Fibroblast of skin of back (primary cell): ENCODE data around the gene NMRK1.

Experiments used
- DNase-seq: peaks from one replicate; pipeline ENCODE4 v3.0.0-alpha.2; 2013

Gene NMRK1

DNA sequence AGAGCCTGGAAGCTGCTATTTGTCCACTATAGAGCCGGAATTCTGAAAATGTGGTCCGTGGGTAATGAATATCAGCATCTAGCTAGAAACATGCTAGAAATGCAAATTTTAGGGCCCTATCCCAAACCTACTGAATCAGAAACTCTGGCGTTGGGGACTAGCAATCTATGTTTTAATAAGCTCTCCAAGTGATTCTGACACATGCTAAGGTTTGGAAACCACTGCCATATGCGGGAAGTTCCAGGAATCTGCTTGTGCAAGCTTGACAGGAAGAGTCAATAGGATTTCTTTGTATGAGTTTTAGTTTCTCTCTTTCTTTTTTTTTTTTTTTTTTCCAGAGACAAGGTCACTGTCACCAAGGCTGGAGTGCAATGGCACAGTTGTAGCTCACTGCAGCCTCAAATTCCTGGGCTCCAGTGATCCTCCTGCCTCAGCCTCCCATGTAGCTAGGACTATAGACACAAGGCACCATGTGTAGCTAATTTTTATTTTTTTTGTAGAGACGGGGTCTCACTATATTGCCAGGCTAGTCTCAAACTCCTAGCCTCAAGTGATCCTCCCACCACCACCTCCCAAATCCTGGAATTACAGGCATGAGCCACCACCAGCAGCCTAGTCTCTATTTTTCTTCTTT is 33.5 kb downstream of the NMRK1 start:
- no peak for DNase-seq

GRCh38 chr9:75053869-75054268 is 34.1 kb downstream of the NMRK1 start:
- DNase-seq, result no peak

DNA sequence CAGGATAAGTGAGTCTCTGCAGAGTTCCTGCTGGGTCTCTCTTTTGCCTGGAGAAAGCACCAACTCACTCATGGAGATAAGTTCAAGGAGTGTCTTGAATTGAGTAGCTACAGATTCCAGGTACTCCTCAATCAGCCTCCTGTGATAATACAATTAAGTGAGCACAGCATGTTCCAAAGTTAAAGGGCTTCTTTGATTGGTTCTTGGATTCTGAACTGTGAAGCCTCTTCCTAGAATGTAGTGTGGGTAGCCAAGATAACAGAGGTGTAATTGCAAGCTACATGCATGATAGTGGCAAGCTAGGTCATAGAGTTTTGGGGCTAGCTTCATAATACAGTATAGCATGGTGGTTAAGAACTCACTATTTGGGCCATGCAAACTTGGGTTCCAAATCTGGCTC is 36.7 kb downstream of the NMRK1 start:
- DNase-seq, result no peak

DNA sequence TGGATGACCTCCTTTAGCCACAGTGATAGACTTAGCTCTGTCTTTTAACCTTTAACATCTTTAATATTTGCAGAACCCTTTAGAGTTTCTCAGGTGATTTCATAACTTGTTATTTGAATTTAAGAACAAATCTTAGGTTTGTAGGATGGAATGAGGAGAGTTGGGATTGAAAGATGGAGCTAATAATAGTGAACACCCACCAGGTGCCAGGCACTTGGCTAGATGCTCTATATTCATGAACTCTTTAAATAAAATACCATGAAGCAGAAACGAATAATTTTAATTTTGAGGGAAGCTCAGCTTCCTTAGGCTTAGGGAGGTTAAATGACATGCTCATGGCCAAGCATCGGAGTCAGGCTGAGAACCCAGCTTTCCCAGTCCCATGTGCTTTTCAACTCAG is 40.4 kb downstream of the NMRK1 start:
- no peak for DNase-seq

- DNase-seq, result no peak
These were observed 41.1 kb downstream of the NMRK1 start for GRCh38 chr9:75046725-75047345.

DNA sequence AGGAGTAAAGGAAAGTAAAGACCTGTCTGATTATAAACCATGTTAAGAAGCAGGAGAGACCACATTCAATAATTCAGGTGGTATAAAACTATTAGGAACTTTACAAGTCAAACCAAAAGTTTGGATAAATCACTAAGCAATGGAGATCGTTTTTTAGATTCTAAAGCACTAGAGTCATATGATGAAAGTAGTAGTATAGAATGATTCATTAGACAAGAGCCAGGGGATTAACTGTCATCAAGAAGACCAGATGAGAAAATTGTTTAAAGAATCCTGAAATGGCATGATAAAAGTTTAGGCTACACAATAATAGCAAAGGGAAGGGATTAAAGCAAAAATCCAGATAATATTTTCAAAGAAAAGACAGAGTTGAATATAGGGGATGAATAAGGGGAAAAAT is 46.9 kb downstream of the NMRK1 start:
- DNase-seq, result peak; percentile 18

DNA sequence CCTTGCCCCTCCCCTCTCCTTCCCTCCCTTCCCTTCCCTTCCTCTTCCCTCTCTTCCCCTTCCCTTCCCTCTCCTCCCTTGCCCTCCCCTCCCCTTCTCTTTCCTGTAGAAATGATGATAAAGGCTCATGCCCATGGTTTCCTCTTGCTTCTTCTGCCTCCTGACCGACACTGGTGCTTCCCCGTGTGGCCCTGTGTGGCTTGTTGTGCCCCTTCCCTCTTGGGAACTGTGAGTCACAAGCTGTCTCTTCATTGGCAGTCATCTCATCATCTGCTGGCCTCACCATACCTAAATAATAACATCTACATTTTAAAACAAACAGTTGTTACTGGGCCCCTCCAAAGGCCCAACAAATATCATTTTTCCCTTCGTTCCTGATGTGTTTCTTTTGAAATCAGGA is 48.2 kb downstream of the NMRK1 start:
- DNase-seq, result peak; percentile 34

GRCh38 chr9:75039009-75039408 is 48.9 kb downstream of the NMRK1 start:
- DNase-seq, result peak; percentile 80

DNA sequence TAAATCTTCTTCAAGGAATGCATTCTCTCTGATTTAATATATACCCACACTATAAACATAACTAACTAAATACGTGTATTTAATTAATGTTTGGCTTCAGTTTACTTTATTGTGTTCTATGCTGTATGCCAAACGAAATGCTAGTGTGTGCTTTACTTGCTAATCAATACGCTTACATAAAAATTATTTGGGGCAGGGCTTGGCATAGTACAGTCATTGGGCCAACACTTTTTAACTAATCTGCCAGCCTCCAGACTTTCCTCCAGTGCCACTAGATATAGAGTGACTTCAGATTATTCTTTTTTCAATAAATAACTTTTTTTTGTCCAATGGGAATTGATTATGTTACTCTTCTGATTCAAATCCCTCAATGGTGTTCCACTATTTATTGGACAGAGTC is 51.2 kb downstream of the NMRK1 start:
- no peak for DNase-seq

GRCh38 chr9:75033791-75034473 is 54.0 kb downstream of the NMRK1 start:
- no peak for DNase-seq

DNA sequence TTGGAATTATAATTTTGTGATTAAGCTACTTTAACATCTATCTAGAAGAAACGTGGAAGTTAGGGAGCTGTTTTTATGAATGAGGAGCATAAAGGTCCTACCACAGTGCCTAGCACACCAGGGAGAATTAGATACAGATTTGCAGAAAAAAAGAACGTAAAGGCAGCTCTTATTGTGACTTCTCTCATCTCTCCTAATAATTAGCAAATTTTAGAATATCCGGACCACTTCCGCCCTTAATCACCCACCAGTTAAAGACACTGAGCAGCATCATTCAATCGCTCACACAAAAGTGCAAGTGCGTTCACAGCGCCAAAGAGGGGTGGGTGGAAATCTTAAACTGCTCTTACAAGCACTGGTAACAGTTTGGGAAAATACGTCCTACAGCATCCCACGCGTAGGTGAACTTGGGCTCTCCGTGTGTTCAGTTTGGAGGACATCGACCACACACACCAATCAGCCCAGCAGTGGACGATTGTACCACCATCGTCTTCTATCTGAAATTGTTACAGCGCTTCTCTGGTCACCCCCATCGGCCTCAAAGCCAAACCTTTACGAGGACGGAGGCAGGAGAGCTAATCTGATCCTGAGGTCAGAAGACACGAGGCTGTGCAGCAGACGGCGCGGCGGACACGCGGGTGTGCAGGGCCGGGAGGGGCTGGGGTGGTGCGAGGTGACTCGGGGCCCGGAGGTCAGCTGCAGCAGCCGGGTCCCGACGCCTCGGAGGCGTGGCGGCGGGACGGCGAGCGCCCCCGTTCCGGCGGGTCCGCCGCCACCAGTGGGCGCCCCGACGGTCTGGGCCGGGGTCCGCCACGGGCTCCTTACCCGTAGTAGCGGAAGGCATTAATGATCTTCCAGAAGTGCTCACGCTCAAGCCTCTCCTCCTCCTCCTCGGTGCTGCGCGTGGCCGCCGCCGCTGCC is 60.5 kb downstream of the NMRK1 start:
- DNase-seq, result peak; percentile 34

- DNase-seq, result no peak
These were observed 64.1 kb downstream of the NMRK1 start for GRCh38 chr9:75023846-75024245.

DNA sequence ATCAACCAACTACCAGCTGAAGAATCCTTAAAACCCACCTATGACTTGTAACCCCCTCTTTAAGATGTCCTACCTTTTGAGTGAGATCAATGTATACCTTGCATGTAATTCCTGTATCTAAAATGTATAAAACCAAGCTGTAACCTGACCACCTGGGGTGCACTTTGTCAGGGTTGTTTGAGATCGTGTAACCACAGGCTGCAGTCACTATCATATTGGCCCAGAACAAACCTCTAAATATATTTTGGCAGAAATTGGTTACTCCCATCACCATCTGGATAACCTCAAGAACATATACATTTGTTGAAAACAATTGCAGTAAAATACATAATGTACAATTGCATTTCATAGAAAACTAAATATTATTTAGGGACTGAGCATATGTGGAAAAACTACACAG is 68.3 kb downstream of the NMRK1 start:
- DNase-seq, result no peak

- no peak for DNase-seq
These were observed 68.9 kb downstream of the NMRK1 start for GRCh38 chr9:75019022-75019421.

DNA sequence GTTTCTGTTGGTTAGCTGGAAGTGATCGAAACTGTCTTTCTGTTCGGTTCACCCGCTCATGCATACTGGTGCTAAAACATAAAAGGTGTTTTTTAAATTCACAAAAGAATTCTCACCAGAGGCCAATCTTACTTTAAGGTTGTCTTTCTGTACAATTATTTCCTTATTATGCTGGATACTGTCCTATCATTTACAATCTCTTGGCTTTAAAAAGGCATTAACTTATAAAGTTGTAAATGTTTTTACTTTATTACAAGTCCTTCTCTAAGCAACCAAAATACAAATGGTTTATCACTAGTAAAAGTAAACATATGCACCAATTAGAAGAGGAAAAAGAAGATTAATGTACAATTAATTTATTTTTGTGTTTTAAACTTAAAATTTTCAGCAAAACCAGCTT is 70.6 kb downstream of the NMRK1 start:
- no peak for DNase-seq

- DNase-seq, result no peak
These were observed 74.2 kb downstream of the NMRK1 start for GRCh38 chr9:75013735-75014134.
